HG03457 (cell line): ENCODE data around the gene TOM1L2.

Experiments used
- ATAC-seq: cut with Tn5 transposase; IDR thresholded peaks from one replicate; pipeline ENCODE4 v1.9.1; 2021; ENCODE audit warnings: moderate number of reproducible peaks; ENCODE audit not compliant: unreplicated experiment

The TOM1L2 gene

DNA sequence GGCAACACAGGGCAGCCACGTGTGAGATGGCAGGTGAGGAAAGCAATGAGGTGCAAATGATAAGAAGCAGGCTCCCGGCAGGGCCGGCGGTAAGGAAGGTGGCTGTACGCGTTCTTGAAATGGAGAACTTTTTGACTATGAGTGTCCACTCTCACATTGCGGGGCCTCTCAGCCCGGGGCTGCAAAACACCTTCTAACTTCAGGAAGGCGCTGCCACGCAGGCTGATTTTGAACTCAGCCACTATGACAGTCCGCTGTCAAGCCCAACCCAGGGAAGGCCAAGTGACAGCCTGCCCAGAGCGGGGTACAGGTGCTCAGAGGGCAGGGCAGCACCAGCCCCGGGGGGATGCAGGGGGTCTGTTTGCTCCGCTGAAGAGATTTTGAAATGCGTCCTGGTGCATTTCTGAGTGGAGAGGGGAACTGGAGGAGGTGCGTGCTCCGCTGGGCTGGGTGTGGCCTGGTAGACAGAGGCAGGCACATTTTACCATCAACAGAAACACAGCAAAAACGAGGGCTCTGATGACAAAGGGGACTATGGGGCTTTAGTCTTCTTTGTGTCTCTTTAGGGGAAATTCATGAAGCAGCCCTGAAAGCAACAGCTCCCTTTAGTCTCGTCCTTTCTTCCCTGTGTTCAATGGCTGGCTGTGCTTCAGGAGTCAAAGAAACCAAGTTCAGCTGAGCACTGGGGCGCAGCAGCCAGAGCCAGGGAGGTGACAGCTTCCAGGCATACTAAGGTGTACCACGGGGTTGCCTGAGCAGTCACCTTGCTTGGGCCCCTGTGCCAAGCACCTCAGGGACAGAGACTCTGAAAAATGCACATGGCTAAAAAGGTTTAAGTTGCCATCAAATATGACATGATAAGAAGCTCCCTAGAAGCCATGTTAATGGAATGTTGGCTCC is 120.8 kb downstream of the TOM1L2 start:
- ATAC-seq = no peak

DNA sequence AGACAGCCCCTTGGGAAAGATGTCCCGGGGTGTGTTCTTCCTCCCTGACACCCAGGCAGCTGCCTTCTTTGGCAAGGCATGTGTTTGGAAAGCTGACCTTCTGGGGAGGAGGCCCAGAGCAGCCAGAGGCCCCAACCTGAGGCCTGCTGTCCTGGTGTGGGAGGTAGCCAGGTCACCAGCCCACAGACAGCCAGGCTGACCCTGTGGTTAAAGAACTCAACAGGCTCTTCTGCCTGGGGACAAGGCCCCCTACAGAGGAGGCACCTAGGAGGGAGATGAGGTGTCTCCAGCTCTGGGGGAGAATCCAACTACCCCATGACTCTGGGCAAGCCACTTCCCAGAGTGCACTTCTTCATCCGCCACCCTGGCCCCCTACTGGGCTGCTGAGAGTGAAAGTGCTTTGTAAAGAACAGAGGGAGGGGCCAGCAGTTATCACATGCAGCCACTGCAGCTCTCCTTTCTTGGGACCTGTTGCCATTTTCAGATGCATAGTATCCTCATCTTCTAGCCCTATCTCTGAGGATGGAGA is 122.3 kb downstream of the TOM1L2 start:
- ATAC-seq = no peak

- ATAC-seq = no peak
Measured at GRCh38 chr17:17849147-17849820, 122.9 kb downstream of the TOM1L2 start.

- no peak for ATAC-seq
Measured at GRCh38 chr17:17848311-17849082, 123.7 kb downstream of the TOM1L2 start.

- no peak for ATAC-seq
Measured at GRCh38 chr17:17847726-17848125, 124.5 kb downstream of the TOM1L2 start.

DNA sequence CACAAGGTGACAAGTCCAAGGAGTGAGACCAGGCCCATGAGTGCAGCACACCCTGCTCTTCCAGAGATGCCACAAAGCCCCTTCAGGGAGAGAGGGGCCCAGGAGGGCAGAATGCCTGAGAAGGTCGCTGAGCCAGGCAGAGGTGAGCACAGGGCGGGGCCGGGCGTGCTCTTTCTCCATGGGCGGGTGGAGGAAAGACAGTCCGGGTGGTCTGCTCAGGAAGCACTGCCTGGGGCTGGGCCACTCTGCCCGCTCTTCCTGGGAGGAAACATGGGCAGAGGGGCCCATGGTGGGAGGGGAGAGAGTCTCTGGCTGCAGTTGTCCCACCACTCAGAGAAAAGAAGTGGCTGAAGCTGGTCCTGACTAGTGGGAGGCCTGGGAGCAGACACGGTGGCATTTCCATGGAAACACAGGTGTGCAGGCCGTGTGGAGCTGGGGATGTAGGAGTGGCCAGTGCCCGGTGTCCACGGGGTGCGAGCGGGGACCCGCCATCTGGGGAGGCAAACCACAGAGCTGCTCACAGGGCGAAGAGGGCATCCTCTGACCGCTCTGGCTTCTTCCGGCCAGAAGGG is 125.0 kb downstream of the TOM1L2 start:
- no peak for ATAC-seq

GRCh38 chr17:17846645-17847044 is 125.6 kb downstream of the TOM1L2 start:
- ATAC-seq = no peak

DNA sequence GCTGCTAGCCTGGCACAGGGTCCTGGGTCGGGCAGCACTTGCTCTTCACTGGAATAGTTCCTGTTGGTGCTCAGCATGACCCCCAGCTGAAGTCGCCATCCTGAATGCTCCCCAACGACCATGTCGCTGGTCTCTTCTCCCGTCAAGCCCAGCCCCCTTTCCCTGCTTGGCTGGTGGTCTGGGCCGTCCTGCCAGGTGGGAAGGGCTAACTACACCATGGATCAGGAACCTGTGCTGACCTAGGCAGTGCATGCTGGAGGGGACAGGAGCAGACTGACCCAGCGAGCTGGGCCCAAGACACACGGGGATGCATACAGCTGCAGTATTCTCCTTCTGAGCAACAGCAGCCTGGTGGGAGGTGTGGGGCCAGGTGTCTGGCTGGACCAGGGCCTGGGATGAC is 126.2 kb downstream of the TOM1L2 start:
- no peak for ATAC-seq

- ATAC-seq = no peak
Measured at GRCh38 chr17:17845046-17845775, 127.0 kb downstream of the TOM1L2 start.

GRCh38 chr17:17844500-17844899 is 127.7 kb downstream of the TOM1L2 start:
- ATAC-seq = no peak

GRCh38 chr17:17844079-17844478 is 128.1 kb downstream of the TOM1L2 start:
- ATAC-seq = no peak

- no peak for ATAC-seq
Measured at GRCh38 chr17:17843096-17843495, 129.1 kb downstream of the TOM1L2 start.

- ATAC-seq = no peak
Measured at GRCh38 chr17:17842111-17842876, 129.9 kb downstream of the TOM1L2 start.

- ATAC-seq = no peak
Measured at GRCh38 chr17:17841601-17842025, 130.6 kb downstream of the TOM1L2 start.

DNA sequence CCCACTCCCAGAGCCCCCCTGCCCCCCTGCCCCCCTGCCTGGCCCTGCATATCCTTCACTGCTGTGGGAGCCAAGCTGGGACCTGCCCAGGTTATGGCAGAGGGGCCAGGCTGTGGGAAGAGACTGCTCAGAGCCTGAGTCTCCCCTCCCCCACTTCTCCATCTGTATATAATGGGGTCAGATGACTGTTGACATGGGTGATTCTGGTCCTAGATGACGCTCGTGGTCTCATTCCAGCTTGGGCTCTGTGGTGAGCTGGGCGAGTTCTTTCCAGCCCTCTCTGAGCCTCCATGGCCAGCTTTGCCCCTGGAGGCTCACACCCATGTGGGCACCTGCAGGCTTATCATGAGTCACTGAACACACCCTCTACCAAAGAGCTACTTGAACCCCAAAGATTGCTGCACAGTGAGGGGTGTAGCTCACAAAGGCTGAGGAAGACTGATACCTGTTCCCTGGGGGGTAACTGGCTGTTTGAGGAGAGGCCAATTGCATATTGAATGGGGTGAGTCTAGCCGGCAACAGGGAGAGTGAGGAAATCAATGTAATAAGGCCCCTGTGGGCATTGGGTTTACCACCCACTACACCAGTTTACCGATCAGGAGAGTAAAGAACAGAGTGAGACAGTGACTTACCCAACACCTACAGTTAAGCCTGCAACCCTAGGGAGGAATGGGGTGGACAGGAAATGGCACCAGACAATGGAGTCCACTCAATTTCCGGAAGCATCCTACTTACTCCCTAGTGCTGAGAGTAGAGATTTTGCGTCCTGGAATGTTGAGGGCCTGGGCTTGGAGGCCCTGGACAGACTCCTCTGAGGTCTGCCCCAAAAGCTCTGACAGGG is 131.2 kb downstream of the TOM1L2 start:
- ATAC-seq = no peak

GRCh38 chr17:17839791-17840707 is 132.2 kb downstream of the TOM1L2 start:
- no peak for ATAC-seq
